GM18519 (cell line): Measurements from ENCODE around the gene TOPORS.
A peak's percentile ranks its signal among the peaks of the same experiment; 100 is the strongest.
"Not testable (repeated sequence)": the region's sequence is repeated elsewhere in the genome, so short reads cannot be mapped to it uniquely, and the experiment has no call there.

Source experiments
- ATAC-seq: cut with Tn5 transposase; IDR thresholded peaks from one replicate; pipeline ENCODE4 v1.9.1; 2021; ENCODE audit warnings: mild to moderate bottlenecking, moderate library complexity; ENCODE audit not compliant: unreplicated experiment, low FRiP score

The TOPORS gene

GRCh38 chr9:32552172-32552872 is at the start of gene TOPORS, which contains the start of gene SMIM27:
Gene TOPORS (minus strand): TSS chr9:32552586. CDS start chr9:32552436, 150 bp downstream.
Gene SMIM27 (plus strand): TSS chr9:32552327. CDS start chr9:32552435, 108 bp downstream.
- peak; percentile 63 for ATAC-seq

- ATAC-seq, result not testable (repeated sequence)
Observed at GRCh38 chr9:32599021-32599420, 46.6 kb upstream of the TOPORS start.

GRCh38 chr9:32596936-32597335 is 44.5 kb upstream of the TOPORS start:
- ATAC-seq, result no peak

- ATAC-seq, result no peak
Observed at GRCh38 chr9:32596096-32596865, 43.9 kb upstream of the TOPORS start.

- ATAC-seq, result no peak
Observed at GRCh38 chr9:32590898-32591297, 38.5 kb upstream of the TOPORS start.

GRCh38 chr9:32590476-32590875 is 38.1 kb upstream of the TOPORS start:
- ATAC-seq, result no peak

- ATAC-seq, result no peak
Observed at GRCh38 chr9:32589083-32589723, 36.8 kb upstream of the TOPORS start.

- no peak for ATAC-seq
Observed at GRCh38 chr9:32587901-32588300, 35.5 kb upstream of the TOPORS start.

GRCh38 chr9:32584784-32585183 is 32.4 kb upstream of the TOPORS start:
- ATAC-seq, result no peak

- ATAC-seq, result peak; percentile 37
Observed at GRCh38 chr9:32581512-32582143, 29.2 kb upstream of the TOPORS start.

GRCh38 chr9:32580631-32581300 is 28.4 kb upstream of the TOPORS start:
- no peak for ATAC-seq

- no peak for ATAC-seq
Observed at GRCh38 chr9:32579706-32580331, 27.4 kb upstream of the TOPORS start.

- no peak for ATAC-seq
Observed at GRCh38 chr9:32578976-32579375, 26.6 kb upstream of the TOPORS start.

GRCh38 chr9:32577316-32577715 is 24.9 kb upstream of the TOPORS start:
- no peak for ATAC-seq

GRCh38 chr9:32574858-32575257 is 22.5 kb upstream of the TOPORS start:
- no peak for ATAC-seq

GRCh38 chr9:32573821-32574220 is 21.4 kb upstream of the TOPORS start:
- ATAC-seq, result no peak

- peak; percentile 76 for ATAC-seq
Observed at GRCh38 chr9:32572900-32573523, 20.6 kb upstream of the TOPORS start, which contains the start of gene NDUFB6. Gene NDUFB6 (minus strand): TSS chr9:32573159. CDS start chr9:32573060, 99 bp downstream.

- ATAC-seq, result peak; percentile 89
Observed at GRCh38 chr9:32571969-32572899, 19.8 kb upstream of the TOPORS start.
